22Rv1 (cell line): ENCODE measurements around the gene MSRB1.

ENCODE experiments used
- ZFX ChIP-seq: fragments of 450-650 bp; IDR thresholded peaks from 2 replicates; pipeline ENCODE4 v1.6.1; 2017; ENCODE audit warnings: antibody characterized with exemption, borderline replicate concordance
- TF ChIP-seq, protein P1 (sequence below): fragments of 450-650 bp; IDR thresholded peaks from 2 replicates; pipeline ENCODE4 v1.5.1; 2017; ENCODE audit warnings: mild to moderate bottlenecking

DNA sequence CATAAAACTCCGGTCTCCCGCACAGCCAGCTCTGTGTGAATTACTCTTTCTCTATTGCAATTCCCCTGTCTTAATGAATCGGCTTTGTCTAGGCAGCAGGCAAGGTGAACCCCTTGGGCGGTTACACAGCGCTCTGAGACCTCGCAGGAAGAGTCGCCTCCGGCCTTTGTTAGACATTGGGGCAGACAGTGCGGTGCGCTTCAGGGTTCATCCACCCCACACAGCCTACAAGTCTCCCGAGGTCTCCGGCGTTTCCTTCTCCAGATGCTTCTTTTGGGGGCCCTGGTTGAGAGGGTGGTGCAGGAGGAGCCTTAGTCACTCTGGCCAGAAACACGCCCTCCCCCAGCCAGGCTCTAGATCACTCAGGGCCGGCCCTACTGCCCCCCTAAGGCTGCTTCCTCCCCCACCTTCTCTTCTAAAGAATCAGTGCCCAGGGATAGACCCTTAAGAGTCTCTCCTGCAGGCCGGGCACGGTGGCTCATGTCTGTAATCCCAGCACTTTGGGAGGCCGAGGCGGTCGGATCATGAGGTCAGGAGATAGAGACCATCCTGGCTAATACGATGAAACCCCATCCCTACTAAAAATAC is 1.7 kb upstream of the MSRB1 start:
- TF ChIP-seq, protein P1, sequence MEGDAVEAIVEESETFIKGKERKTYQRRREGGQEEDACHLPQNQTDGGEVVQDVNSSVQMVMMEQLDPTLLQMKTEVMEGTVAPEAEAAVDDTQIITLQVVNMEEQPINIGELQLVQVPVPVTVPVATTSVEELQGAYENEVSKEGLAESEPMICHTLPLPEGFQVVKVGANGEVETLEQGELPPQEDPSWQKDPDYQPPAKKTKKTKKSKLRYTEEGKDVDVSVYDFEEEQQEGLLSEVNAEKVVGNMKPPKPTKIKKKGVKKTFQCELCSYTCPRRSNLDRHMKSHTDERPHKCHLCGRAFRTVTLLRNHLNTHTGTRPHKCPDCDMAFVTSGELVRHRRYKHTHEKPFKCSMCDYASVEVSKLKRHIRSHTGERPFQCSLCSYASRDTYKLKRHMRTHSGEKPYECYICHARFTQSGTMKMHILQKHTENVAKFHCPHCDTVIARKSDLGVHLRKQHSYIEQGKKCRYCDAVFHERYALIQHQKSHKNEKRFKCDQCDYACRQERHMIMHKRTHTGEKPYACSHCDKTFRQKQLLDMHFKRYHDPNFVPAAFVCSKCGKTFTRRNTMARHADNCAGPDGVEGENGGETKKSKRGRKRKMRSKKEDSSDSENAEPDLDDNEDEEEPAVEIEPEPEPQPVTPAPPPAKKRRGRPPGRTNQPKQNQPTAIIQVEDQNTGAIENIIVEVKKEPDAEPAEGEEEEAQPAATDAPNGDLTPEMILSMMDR = no peak
- no peak for TF ChIP-seq ZFX
